Neural cell (in vitro differentiated cells): ENCODE measurements around the gene ATXN1L. TPM values are rescaled to one million over a fixed set of nuclear protein-coding genes. Genes with fewer than 3 reads are reported as not detected.

ENCODE experiments used
- H2AFZ ChIP-seq: fragments of 200-600, 300-800 bp; sonication (generic), shearing (Covaris generic); 2 replicates; pipeline ENCODE4 v1.6.0; 2014; ENCODE audit warnings: low read depth, mild to moderate bottlenecking, antibody characterized with exemption, low read length, moderate library complexity
- H3F3A ChIP-seq: fragments of 200-600 bp; shearing (Covaris generic); 2 replicates; pipeline ENCODE4 v1.6.1; 2016; ENCODE audit warnings: mild to moderate bottlenecking, moderate library complexity, mixed read lengths, antibody characterized with exemption, low read length; ENCODE audit not compliant: insufficient read depth, poor library complexity, severe bottlenecking
- H3K27ac ChIP-seq: fragments of 200-600, 300-800 bp; sonication (generic), shearing (Covaris generic); 2 replicates; pipeline ENCODE4 v1.5.1; 2014; ENCODE audit warnings: mild to moderate bottlenecking, low read length, moderate library complexity
- H3K27me3 ChIP-seq: fragments of 300-800, 200-600 bp; sonication (generic), shearing (Covaris generic); 2 replicates; pipeline ENCODE4 v1.6.0; 2014; ENCODE audit warnings: mild to moderate bottlenecking, low read depth, low read length, moderate library complexity; ENCODE audit not compliant: insufficient read depth
- H3K36me3 ChIP-seq: fragments of 300-800, 200-600 bp; sonication (generic), shearing (Covaris generic); 2 replicates; pipeline ENCODE4 v1.5.1; 2014; ENCODE audit warnings: mild to moderate bottlenecking, antibody characterized with exemption, low read length, moderate library complexity; ENCODE audit not compliant: insufficient read depth
- H3K4me2 ChIP-seq: fragments of 300-800, 200-600 bp; sonication (generic), shearing (Covaris generic); 2 replicates; pipeline ENCODE4 v1.6.0; 2014; ENCODE audit warnings: mild to moderate bottlenecking, low read length
- H3K4me3 ChIP-seq: fragments of 300-800, 200-600 bp; sonication (generic), shearing (Covaris generic); 2 replicates; pipeline ENCODE4 v1.5.1; 2014; ENCODE audit warnings: mild to moderate bottlenecking, low read length, moderate library complexity
- H3K79me2 ChIP-seq: fragments of 200-600 bp; shearing (Covaris generic); replicated peaks from 2 replicates; pipeline ENCODE4 v1.6.0; 2014; ENCODE audit warnings: mild to moderate bottlenecking, low read length, moderate library complexity; ENCODE audit not compliant: insufficient read depth
- H3K9ac ChIP-seq: fragments of 300-800, 200-600 bp; sonication (generic), shearing (Covaris generic); 2 replicates; pipeline ENCODE4 v1.6.1; 2016; ENCODE audit warnings: mild to moderate bottlenecking, low read length, mixed read lengths
- H3K9me2 ChIP-seq: fragments of 200-600 bp; shearing (Covaris generic); 2 replicates; pipeline ENCODE4 v1.6.1; 2016; ENCODE audit warnings: mild to moderate bottlenecking, low read length, mixed read lengths; ENCODE audit not compliant: insufficient read depth
- H3K9me3 ChIP-seq: fragments of 200-600, 300-800 bp; sonication (generic), shearing (Covaris generic); 2 replicates; pipeline ENCODE4 v1.6.1; 2016; ENCODE audit warnings: mild to moderate bottlenecking, mixed run types, low read length, moderate library complexity, mixed read lengths
- H4K20me1 ChIP-seq: fragments of 200-600 bp; shearing (Covaris generic); 2 replicates; pipeline ENCODE4 v1.6.1; 2016; ENCODE audit warnings: mild to moderate bottlenecking, mixed run types; ENCODE audit not compliant: insufficient read depth
- EP300 ChIP-seq: fragments of 450-650 bp; conservative IDR thresholded peaks from 2 replicates; pipeline ENCODE4 v1.6.1; 2014; ENCODE audit warnings: antibody characterized with exemption, mild to moderate bottlenecking, moderate library complexity; ENCODE audit not compliant: poor library complexity, severe bottlenecking
- EZH2 ChIP-seq: fragments of 200-600, 300-800 bp; shearing (Covaris generic), sonication (generic); IDR thresholded peaks from 2 replicates; pipeline ENCODE4 v1.6.1; 2014; ENCODE audit warnings: antibody characterized with exemption, low read length, borderline replicate concordance, mild to moderate bottlenecking; ENCODE audit not compliant: insufficient read depth, poor library complexity, severe bottlenecking
- MXI1 ChIP-seq: fragments of 450-650 bp; conservative IDR thresholded peaks from 2 replicates; pipeline ENCODE4 v1.6.1; 2014; ENCODE audit warnings: antibody characterized with exemption, mild to moderate bottlenecking; ENCODE audit not compliant: poor library complexity, severe bottlenecking
- POLR2AphosphoS5 ChIP-seq: IDR thresholded peaks from 2 replicates; pipeline ENCODE4 v1.6.1; 2012
- RAD21 ChIP-seq: fragments of 450-650 bp; conservative IDR thresholded peaks from 2 replicates; pipeline ENCODE4 v1.6.1; 2014; ENCODE audit warnings: antibody characterized with exemption, mild to moderate bottlenecking, moderate library complexity
- SMC3 ChIP-seq: fragments of 450-650 bp; conservative IDR thresholded peaks from 2 replicates; pipeline ENCODE4 v1.6.1; 2014; ENCODE audit warnings: antibody characterized with exemption, mild to moderate bottlenecking, moderate library complexity; ENCODE audit not compliant: poor library complexity
- TAF1 ChIP-seq: IDR thresholded peaks from 2 replicates; pipeline ENCODE4 v1.6.1; 2012; ENCODE audit warnings: low read depth
- polyA plus RNA-seq: library from polyadenylated mRNA; depleted of rRNA; stranded (reverse); fragments of >200 nt; gene quantifications from 2 replicates; pipeline ENCODE4 v1.2.3, GENCODE V29; 2014
- TF ChIP-seq, protein P1 (sequence below): fragments of 450-650 bp; IDR thresholded peaks from 2 replicates; pipeline ENCODE4 v1.5.1; 2014; ENCODE audit warnings: antibody characterized with exemption, mild to moderate bottlenecking, moderate library complexity; ENCODE audit not compliant: poor library complexity, severe bottlenecking
- TF ChIP-seq, protein P2 (sequence below): IDR thresholded peaks from 2 replicates; pipeline ENCODE4 v1.6.1; 2012; ENCODE audit warnings: borderline replicate concordance

Gene ATXN1L
- polyA plus RNA-seq, 1 donor from 2014 or later, result 9.5 TPM

DNA sequence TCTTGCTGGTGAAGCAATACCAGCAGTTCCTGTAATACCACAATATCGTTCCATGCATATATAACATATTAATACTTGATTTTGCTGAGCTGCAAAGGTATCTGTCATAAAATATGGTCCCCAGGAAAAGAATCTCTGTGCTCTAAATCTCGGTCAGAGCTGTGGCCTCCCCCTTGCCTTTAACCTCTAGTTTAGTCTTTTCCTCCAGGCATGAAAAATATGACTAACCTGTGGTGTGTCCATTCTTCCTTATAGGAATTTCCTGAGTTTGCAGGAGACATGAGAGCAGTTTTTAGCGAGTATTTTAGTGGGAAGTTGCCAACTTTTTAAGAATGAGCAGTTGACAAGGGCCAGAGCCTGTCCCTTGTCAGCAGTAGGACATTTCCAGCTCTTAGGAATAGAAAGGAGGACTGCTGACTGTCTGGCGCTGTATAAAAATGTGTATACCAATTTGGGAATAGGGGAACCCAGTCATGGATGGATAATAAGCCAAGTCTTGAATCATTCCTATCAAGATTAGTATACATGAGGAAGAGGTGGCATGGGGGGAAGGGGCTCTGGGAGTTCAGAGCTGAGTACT lies 8.7 kb downstream of the ATXN1L start:
- no peaks in the 10 kb centered on the region for H3F3A ChIP-seq
- no peak overlapping the region for H3K4me3 ChIP-seq
- H3K9ac ChIP-seq, result no peak overlapping the region
- H3K9me3 ChIP-seq, result no peaks in the 10 kb centered on the region
- H3K4me2 ChIP-seq, result no peak overlapping the region
- no peak overlapping the region for H2AFZ ChIP-seq
- no peak overlapping the region for H3K27ac ChIP-seq
- H4K20me1 ChIP-seq, result no peaks in the 10 kb centered on the region
- H3K9me2 ChIP-seq, result no peaks in the 10 kb centered on the region
- H3K36me3 ChIP-seq, result no peaks in the 10 kb centered on the region
- TF ChIP-seq RAD21 (no peak), EZH2 (no peak), SMC3 (no peak), TAF1 (no peak), EP300 (no peak), POLR2AphosphoS5 (no peak), MXI1 (no peak)
- TF ChIP-seq, protein P1, sequence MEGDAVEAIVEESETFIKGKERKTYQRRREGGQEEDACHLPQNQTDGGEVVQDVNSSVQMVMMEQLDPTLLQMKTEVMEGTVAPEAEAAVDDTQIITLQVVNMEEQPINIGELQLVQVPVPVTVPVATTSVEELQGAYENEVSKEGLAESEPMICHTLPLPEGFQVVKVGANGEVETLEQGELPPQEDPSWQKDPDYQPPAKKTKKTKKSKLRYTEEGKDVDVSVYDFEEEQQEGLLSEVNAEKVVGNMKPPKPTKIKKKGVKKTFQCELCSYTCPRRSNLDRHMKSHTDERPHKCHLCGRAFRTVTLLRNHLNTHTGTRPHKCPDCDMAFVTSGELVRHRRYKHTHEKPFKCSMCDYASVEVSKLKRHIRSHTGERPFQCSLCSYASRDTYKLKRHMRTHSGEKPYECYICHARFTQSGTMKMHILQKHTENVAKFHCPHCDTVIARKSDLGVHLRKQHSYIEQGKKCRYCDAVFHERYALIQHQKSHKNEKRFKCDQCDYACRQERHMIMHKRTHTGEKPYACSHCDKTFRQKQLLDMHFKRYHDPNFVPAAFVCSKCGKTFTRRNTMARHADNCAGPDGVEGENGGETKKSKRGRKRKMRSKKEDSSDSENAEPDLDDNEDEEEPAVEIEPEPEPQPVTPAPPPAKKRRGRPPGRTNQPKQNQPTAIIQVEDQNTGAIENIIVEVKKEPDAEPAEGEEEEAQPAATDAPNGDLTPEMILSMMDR, result no peak
- TF ChIP-seq, protein P2, sequence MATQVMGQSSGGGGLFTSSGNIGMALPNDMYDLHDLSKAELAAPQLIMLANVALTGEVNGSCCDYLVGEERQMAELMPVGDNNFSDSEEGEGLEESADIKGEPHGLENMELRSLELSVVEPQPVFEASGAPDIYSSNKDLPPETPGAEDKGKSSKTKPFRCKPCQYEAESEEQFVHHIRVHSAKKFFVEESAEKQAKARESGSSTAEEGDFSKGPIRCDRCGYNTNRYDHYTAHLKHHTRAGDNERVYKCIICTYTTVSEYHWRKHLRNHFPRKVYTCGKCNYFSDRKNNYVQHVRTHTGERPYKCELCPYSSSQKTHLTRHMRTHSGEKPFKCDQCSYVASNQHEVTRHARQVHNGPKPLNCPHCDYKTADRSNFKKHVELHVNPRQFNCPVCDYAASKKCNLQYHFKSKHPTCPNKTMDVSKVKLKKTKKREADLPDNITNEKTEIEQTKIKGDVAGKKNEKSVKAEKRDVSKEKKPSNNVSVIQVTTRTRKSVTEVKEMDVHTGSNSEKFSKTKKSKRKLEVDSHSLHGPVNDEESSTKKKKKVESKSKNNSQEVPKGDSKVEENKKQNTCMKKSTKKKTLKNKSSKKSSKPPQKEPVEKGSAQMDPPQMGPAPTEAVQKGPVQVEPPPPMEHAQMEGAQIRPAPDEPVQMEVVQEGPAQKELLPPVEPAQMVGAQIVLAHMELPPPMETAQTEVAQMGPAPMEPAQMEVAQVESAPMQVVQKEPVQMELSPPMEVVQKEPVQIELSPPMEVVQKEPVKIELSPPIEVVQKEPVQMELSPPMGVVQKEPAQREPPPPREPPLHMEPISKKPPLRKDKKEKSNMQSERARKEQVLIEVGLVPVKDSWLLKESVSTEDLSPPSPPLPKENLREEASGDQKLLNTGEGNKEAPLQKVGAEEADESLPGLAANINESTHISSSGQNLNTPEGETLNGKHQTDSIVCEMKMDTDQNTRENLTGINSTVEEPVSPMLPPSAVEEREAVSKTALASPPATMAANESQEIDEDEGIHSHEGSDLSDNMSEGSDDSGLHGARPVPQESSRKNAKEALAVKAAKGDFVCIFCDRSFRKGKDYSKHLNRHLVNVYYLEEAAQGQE, result no peak
- H3K27me3 ChIP-seq, result no peaks in the 10 kb centered on the region
- H3K79me2 ChIP-seq, result no peaks in the 10 kb centered on the region

DNA sequence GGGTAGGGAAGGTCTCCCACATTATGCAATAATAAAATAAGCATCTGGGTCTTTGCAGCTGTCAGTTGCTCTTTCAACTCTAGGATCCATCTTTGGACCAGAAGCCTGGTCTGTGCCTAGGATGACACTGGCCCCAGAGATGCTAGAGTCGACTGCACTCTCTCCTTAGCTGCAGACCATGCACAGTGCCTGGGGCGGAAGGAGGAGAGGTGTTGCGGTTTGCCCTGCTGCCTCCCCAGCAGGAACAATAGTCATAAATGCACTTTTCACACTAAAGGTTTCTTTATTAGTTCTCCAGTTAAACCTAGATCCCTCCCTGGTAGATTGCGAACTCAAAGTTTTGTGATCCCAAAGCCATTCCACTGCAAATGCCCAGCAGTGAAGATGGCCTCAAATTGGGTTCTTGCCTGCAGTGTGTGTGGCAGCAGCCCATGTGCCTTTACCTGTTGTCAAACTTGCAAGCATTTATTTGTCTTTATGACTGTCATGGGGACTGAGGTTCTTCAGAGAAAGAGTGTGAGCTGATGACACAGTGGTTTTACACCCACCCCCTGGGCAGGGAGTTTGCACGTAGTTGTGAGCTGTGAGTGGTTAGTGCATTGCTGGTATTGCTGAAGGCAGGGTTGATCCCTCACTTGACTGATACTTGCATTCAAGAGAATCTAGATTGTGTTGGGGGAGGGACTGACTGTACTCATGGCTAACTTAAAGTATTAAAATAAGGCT lies 10.3 kb downstream of the ATXN1L start:
- Histone ChIP-seq H3K9ac (no peak overlapping the region), H4K20me1 (no peaks in the 10 kb centered on the region), H3K4me3 (no peak overlapping the region), H3K36me3 (no peaks in the 10 kb centered on the region), H3K9me2 (no peaks in the 10 kb centered on the region), H3K79me2 (no peaks in the 10 kb centered on the region), H3K9me3 (no peaks in the 10 kb centered on the region), H2AFZ (no peak overlapping the region), H3K27me3 (no peaks in the 10 kb centered on the region), H3K27ac (no peak overlapping the region), H3K4me2 (no peak overlapping the region), H3F3A (no peaks in the 10 kb centered on the region)
- TF ChIP-seq POLR2AphosphoS5 (no peak), EZH2 (no peak), EP300 (no peak), SMC3 (no peak), RAD21 (no peak), MXI1 (no peak), TAF1 (no peak)
- TF ChIP-seq, protein P2, result no peak
- TF ChIP-seq, protein P1, result no peak
